ENCODE measurements around the gene ACTR3C.

The ACTR3C gene

GRCh38 chr7:150332852-150333635, 9.7 kb upstream of the ACTR3C start:
- TF ChIP-seq, protein P1, sequence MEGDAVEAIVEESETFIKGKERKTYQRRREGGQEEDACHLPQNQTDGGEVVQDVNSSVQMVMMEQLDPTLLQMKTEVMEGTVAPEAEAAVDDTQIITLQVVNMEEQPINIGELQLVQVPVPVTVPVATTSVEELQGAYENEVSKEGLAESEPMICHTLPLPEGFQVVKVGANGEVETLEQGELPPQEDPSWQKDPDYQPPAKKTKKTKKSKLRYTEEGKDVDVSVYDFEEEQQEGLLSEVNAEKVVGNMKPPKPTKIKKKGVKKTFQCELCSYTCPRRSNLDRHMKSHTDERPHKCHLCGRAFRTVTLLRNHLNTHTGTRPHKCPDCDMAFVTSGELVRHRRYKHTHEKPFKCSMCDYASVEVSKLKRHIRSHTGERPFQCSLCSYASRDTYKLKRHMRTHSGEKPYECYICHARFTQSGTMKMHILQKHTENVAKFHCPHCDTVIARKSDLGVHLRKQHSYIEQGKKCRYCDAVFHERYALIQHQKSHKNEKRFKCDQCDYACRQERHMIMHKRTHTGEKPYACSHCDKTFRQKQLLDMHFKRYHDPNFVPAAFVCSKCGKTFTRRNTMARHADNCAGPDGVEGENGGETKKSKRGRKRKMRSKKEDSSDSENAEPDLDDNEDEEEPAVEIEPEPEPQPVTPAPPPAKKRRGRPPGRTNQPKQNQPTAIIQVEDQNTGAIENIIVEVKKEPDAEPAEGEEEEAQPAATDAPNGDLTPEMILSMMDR (IDR thresholded peaks at IDR 0.05; ENCODE audit: low read depth, low read length, missing control alignments): no peak
- no peak for DNase-seq
- in situ Hi-C loops (cut with HindIII; ENCODE audit: low pct_ligation_motif_present, low sequenced_read_pairs): no loop called here
- Histone ChIP-seq H3K27ac (no peak overlapping the region), H3K27me3 (replicated peaks) (no peaks in the 10 kb centered on the region), H3K4me3 (ENCODE audit: low read depth, low read length) (no peak overlapping the region), H3K36me3 (replicated peaks) (no peaks in the 10 kb centered on the region)

GRCh38 chr7:150330211-150330885, 7.0 kb upstream of the ACTR3C start:
- H3K4me3 ChIP-seq (ENCODE audit: low read depth, low read length): no peak overlapping the region
- in situ Hi-C loops (cut with HindIII; ENCODE audit: low pct_ligation_motif_present, low sequenced_read_pairs): no loop called here
- no peak overlapping the region for H3K27ac ChIP-seq
- TF ChIP-seq, protein P1 (IDR thresholded peaks at IDR 0.05; ENCODE audit: low read depth, low read length, missing control alignments): no peak
- DNase-seq: no peak
- H3K36me3 ChIP-seq (replicated peaks): no peaks in the 10 kb centered on the region
- no peaks in the 10 kb centered on the region for H3K27me3 ChIP-seq (replicated peaks)

DNA sequence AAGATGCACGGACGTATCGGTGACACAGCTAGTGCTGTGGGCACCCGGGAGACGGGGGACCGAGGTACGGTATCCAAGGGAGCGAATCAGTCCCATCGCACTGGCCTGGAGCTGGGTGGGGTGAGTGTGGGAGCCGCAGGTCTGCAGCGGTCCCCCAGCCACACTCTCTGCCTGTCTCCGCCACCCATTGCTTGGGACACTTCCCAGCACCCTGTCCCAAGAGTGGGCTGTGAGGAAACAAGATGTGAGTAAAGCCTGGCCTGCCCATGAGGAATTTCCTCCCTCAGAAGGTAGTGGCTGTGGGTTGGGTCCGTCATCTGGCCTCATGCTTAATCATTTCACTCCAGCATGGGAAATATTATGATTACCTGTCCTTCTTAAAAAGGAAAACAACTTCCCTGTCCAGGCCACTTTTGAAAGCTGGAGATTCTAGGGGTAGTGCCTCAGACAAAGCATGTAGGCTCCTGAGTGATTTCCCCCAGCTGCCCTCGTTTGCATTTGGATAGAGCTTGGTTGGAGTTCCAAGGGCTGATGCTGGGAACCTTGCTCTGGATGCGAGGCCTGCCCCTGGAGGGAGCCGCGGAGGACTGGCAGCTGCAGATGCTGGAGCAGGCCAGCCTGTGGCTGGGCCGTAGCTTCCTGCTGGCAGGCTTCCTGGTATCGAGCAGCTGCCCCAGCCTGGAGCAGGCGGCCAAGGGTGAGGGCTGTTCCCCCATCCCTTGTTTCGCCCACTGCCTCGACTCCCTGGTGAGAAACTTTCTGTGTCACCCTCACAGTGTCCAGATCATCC, 6.2 kb upstream of the ACTR3C start:
- Histone ChIP-seq H3K4me3 (ENCODE audit: low read depth, low read length) (no peak overlapping the region), H3K27ac (no peak overlapping the region), H3K27me3 (replicated peaks) (no peaks in the 10 kb centered on the region), H3K36me3 (replicated peaks) (no peaks in the 10 kb centered on the region)
- no peak for DNase-seq
- in situ Hi-C loops (cut with HindIII; ENCODE audit: low pct_ligation_motif_present, low sequenced_read_pairs): no loop called here
- TF ChIP-seq, protein P1 (IDR thresholded peaks at IDR 0.05; ENCODE audit: low read depth, low read length, missing control alignments): no peak

DNA sequence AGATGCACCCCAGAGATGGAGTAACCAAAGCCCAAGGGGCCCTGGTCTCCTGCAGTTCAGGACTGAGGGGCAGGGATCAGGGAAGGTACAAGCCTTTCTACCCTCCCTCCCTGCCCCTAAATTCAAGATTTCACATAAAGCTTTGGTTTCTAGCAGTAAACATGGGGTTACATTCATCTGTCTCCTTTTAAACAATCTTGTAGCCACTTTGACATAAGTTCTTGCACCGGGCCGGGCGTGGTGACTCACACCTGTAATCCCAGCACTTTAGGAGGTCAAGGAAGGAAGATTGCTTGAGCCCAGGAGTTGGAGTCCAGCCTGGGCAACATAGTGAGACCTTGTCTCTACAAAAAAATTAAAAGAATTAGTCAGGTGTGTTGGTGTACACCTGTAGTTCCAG, 4.0 kb upstream of the ACTR3C start:
- TF ChIP-seq, protein P1 (IDR thresholded peaks at IDR 0.05; ENCODE audit: low read depth, low read length, missing control alignments): no peak
- Histone ChIP-seq H3K27ac (no peak overlapping the region), H3K4me3 (ENCODE audit: low read depth, low read length) (no peak overlapping the region), H3K27me3 (replicated peaks) (peaks cover 8% of the 10 kb centered on the region), H3K36me3 (replicated peaks) (no peaks in the 10 kb centered on the region)
- DNase-seq: no peak
- in situ Hi-C loops (cut with HindIII; ENCODE audit: low pct_ligation_motif_present, low sequenced_read_pairs): no loop called here

DNA sequence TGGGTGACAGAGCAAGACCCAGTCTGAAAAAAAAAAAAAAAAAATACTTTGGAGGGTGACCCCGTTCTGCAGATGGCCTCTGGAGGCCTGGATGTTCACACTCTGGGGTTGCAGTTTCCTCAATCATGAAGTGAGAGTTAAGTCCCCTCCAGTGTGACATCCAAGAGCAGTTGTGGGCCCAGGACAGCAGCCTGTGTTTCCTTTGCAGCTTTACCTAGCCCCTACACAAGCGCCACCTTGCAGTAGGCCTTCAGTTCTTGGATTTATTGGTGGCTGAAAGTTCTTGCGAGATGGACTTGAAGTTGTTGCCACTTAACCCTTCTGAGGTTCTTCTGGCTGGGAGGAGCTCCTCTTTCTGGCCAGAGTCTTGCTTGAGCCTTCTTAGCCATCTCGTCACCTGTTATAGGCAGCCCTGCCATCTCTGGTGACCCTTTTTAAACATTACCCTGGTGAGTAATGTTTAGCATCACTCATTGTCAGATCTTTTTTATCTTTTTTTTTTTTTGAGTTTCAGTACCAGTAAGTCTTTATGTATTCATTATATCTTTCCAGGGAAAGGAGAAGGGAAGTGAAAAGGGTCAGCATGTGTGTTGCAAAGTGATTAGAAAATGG, 3.4 kb upstream of the ACTR3C start:
- TF ChIP-seq, protein P1 (IDR thresholded peaks at IDR 0.05; ENCODE audit: low read depth, low read length, missing control alignments): no peak
- in situ Hi-C loops (cut with HindIII; ENCODE audit: low pct_ligation_motif_present, low sequenced_read_pairs): no loop called here
- Histone ChIP-seq H3K27ac (no peak overlapping the region), H3K4me3 (ENCODE audit: low read depth, low read length) (no peak overlapping the region), H3K27me3 (replicated peaks) (peaks cover 8% of the 10 kb centered on the region), H3K36me3 (replicated peaks) (no peaks in the 10 kb centered on the region)
- DNase-seq: no peak

Measured in brain microvascular endothelial cell (primary cell).